ENCODE measurements around the gene FOXK1.
A peak's percentile ranks its signal among the peaks of the same experiment; 100 is the strongest.

The FOXK1 gene

DNA sequence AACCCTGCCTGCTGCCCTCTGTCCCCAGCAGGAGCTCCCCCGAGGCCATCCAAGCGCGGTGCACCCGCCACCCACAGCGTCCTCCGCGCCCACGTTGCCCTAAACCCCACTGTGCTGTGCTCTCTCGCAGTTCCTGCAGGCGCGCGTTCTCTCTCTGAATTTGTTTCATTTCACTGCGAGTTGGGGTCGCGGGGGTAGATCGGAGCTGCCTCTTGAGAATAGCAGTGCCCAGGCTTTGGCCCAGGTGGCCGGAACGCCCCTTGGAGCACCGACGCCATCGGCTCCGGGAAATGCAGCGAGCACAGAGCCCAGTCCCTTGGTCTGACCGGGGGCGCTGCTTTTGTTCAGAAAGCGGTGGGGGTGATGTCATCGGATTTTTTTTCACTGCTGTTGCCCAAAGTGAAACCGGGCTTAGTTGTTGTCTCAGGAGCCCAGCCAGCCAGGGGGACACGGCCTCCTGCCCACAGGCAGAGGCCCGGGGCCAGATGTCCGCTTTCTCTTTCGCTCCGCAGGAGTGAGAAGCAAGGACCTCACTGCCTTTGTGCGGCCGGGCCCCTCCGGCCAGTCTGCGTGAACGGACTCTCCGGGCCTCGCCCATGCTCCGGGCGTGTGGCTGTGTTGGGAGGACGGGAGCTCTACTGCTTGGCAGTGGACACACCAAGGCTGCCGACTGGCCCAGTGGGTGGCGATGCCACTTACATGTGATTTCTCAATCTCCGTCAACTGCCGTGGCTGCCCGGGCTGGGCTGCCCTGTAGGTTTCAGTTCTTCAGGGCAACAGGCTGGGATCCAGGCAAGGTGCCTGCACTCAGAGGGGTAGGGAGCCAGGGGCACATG is 43.1 kb downstream of the FOXK1 start:
- peak; percentile 24 for DNase-seq

DNA sequence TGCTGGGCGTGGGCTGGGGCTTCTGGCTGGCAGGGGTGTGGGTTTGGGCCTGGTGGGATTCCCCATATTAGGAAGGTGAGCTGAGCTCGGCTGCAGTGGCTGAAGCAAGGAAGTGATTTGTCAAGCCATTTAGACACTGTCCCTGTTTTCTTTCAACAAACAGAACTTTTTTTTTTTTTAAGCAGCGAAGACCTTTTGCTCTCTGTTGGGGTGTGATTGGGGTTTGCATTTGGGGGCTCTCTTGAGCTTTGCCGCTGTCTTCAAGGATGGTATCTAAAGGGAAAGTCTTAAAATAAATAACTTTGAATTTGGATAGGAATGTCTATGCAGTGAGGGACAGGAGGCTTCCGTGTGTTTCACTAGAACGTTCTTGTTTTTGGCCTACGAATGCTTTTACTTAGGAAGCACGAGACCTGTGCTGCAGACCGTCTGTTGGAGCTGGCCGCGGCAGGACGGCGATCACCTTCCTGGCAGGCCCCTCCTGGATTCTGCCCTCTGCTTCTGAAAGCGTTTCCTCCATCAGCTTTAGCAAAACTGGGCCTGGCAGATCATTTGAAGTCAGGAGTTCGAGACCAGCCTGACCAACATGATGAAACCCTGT is 43.9 kb downstream of the FOXK1 start:
- DNase-seq: no peak

DNA sequence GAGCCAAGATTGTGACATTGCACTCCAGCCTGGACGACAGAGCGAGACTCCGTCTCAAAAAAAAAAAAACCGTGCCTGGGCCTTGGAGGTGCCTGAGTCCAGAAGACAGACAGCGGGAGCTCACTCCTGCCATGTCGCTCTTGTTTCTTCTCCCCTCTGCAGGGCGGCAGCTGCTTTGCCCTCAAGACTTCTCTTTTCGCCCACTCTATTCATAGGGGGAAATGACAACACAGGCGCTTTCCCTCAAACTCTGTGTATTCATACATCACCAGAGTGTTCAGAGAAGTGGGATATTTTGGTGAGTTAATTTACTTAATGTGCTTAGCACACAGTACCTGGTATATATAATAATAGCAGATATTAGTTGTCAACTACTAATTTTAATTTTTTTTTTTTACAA is 44.5 kb downstream of the FOXK1 start:
- no peak for DNase-seq

DNA sequence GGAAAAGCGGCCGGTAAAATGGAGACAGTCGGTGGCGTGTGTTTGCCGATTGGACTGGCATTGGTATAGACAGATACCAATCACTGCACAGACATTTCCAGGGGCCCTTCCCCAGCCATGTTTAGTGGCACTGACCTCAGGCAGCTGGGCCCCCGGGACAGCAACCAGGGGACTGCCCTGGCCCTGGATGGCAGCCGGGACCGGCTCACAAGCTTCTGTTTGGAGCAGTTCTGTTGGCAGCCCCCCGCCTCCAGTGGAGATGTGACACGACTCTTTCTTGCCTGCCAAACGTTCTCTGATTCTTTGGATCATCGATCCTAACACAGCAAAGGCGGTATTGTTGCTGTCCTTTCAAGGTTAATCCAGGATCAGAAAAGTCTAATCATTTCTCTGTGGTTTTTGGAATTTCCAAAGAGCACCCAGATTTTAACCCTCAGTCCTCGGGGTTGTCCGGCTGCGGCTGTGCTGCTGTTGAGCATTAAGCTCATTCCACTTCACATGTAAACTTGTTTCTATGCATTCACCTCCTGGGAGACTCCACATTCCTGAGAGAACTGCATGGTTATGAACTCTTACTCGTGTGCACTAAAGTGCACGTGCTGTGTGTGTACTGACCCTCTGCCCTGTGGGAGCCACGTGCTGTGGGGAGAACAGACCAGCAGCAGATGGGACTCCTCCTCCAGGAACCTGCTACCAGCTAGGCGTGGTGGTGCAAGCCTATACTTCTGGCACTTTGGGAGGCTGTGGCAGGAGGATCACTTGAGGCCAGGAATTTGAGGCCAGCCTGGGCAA is 46.0 kb downstream of the FOXK1 start:
- no peak for DNase-seq

DNA sequence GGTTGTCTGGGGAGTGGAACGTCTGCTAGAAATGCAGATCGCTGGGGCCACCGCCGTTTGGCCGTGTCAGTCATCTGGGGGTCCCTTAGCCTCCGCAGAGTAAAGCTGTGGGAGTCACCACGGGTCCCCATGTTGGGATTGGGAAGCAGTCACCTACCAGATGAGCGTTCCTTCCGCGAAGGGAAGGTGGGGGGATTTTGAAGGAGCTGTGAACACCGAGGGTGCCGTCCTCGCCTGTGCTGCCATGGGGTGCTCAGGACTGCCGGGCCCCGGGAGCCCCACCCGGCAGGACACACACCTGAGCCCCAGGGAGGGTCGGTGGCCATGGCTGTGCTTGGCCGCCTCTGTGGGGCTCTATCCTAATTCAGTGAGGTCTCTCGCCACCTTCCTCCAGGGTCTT is 47.2 kb downstream of the FOXK1 start:
- no peak for DNase-seq

DNA sequence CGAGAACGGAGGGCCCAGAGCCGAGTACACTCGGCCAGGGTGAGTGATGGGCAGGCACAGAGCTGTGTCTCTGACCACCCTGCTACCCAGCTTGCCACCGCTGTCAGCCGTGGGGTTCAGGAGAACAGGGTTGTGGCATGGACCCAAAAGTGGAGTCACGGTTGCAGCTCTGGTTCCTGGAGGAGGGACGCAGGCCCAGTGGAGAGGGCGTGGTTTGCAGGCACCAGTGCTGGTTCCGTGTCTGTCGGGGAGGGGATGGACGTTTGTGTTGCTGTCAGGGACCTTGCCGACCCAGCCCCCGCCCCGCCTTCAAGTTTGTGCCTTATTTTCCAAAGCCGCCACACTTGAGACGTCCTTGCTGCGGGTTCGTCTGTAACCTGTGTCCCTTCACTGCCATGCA is 48.2 kb downstream of the FOXK1 start:
- DNase-seq: no peak

DNA sequence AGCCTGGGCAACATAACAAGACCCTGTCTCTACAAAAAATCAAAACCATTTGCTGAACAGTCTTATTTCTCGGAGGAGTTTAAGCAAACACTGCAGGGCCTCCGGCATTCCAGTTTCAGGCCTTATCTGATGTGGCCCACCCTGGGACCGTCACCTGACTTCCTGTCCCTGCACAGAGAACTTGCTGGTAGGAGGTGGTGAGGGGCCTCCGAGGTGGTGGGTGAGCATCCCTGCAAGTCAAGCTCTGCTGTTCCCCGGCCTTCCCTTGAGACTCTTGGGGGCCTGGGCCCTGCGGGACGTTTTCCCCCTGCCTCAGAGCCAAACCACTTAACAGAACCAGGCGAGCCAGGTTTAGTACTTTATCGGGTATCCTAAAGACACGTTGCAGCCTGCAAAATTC is 48.9 kb downstream of the FOXK1 start:
- DNase-seq: no peak

DNA sequence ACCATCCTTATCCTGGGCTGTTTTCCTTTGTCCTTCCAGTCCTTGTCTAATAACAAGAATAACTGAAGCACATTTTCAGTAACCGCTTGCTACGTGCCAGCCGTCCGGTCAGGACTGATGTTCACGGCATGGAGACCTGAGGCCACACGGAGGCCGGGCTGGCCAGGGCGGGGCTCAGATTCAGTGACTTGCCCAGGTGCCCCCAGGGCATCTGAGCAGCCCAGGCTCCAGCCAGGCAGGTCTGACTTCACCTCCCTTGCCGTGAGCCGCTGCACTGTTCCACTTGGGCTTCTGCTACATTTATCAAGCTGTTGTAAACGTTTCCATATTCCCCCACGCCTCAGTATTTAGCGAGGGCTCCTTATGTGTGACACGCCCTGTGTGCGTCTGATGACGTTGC is 49.7 kb downstream of the FOXK1 start:
- no peak for DNase-seq

DNA sequence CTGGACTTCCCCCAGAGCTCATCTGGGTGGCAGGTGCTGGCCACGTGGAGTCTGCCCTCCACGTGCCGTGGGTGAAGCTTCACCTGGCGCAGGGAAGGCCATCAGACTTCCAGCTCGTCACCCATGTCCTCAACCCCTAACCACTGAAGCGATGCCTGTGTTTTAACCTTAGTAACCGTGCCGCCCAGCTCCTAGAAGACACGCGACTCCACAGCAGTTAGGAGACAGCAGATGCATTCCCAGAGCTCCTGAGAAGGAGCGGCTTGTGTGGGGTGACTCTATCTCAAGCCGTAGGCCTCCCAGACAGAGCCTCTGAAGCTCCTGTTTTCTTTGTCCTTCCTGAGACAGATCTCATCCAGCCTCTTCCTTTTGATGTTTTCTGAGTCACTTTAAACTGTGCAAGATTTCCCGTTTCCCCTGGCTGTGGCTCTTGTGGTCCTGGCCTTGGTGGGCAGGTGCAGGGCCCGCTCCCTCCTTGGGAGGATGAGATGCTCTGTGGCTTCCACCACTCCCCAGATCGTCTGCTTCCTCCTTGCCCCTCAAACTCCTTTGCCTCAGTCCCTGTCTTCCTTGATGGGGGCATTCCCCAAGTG is 51.9 kb downstream of the FOXK1 start:
- DNase-seq: no peak

DNA sequence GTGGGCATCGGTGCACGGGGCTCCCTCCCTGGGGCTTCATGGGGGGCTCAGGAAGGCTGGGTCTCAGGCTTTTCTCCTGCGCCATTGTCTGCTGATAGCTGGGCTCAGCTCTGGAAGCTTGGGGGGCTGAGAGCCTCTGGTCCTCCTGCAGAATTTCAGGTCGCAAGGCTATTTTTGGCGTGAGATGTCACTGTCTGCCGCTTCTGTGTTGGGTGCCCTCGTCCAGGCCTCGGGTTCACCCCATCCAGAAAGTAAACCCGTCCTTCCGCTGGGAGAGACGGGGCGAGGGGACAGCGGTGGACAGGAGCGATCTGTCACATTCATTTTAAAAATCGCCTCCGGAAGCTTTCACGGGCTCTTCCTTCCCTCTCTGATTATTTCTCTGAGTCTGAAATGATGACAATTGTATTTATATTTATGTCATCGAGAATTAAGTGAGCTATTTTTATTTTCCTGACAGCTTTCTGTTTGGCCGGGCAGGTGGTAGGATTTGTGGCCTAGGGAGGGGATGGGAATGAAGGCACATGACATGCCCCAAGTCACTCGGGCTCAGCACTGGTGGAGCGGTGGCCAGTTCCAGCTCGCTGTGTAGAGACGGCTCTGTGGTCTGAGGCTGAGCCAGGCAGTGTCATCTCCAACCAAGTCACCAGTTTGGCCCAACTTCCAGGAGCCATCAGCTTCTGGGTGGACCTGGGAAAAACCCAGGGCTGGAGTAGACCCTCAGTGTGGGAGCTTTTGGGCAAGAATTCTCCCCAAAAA is 52.7 kb downstream of the FOXK1 start:
- no peak for DNase-seq

DNA sequence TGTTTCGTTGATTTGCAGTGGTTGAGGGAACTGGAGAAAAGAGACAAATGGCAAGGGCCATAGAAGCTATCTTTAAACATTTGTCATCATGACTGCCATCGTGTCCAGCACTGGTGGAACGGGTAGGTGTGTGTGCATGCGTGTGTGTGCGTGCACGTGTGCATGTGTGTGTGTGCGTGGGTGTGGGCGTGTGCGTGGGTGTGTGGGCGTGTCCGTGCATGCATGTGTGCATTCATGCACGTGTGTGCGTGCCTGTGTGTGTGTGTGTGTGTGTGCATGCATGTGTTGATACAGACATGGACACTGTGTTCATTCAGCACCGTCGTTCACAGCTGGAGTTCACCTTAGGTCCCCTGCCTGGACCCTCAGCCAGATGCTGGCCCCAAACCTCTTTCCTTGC is 55.2 kb downstream of the FOXK1 start:
- no peak for DNase-seq

DNA sequence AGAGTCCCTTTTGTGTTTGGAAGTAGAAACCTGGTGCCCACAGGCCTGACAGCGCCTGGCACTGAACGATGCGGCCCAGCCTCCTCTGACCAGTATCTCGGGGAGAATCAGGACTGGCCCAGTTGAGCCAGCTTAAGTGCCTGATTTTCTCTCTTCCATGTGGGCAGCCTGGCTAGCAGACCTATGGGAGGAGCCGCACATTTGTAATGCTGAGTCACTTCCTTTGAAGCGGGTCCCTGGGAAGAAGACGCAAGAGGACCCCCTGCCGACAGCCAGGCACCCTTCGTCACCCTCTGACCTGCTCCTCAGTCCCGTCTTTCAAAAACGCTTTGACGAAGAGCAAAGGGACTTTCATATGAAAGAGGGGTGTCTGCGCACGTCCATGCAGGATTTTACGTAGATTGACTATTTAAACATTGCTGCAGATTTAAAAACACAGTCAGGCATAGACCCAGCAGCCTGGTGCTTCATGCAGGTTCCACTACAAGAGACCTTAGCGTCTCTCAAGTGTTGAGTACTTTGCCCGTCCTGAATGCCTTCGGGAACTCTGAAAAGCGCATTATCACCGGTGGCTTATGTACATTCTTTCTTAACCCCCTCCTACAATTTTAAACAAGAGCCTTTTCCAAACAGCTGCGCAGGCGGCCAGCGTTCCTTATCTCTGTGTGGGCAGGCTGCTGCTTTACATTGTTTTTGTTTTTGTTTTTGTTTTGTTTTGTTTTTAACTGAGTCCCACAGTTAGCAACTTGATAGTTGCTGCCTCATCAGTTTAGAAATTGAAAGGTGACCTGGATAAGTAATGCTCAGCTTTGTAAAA is 56.8 kb downstream of the FOXK1 start:
- no peak for DNase-seq

DNA sequence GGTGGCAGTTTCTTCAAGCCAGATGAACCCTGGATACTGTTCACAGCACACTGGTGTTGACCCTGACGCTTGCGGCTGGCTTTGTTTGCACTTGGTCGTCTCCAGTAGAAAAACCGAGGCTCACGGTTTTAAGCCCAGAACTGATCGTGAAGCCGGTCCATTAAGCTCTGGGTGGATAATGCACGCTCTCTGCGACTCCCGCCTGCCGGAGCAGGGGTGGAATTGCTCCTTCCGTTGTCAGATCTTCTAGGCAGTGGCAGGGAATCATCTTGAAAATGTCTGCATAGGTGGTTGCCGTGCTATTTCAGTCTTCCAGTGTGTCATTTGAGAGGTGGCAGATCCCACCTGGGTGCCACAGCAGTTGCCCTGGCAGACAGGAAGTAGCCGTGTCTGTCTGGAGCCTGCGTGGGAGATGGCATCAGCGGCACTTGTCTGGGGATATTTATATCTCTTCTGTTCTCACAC is 57.5 kb downstream of the FOXK1 start:
- DNase-seq: peak; percentile 28

DNA sequence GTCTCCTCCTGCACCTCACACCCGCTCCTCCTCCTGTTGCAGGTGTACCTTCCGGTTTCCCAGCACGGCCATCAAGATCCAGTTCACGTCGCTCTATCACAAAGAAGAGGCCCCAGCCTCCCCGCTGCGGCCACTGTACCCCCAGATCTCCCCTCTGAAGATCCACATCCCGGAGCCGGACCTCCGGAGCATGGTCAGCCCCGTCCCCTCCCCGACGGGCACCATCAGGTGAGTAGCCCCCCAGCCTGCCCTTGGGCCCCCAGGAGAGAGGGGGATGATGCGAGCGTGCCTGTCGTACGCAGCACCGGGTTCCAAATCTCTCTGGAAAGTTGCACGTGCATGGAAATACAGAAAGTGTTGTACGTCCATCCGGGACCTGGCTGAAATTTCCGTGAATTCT is 58.7 kb downstream of the FOXK1 start:
- DNase-seq: no peak

DNA sequence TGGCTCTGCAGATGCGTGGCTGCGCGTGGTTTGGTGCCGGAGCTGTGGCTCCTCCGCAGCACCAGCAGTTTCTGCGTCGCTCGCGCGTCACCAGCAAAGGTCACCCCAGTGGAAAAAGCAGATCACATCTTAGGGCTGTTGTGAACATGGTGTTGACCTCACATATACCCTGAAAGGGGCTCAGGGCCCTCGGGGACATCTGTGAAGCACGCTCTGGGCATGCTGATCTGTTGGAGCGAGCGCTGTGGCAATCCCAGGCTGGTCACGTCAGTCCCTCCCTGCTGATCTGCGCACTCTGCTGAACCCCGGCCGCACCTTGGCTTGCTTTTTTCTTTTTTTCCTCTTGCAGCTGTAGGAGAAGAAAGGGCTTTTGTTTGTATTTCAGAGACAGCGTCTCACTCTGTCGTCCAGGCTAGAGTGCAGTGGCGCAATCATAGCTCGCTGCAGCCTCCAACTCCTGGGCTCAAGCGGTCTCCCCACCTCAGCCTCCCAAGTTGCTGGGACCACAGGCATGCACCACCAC is 60.0 kb downstream of the FOXK1 start:
- DNase-seq: no peak

DNA sequence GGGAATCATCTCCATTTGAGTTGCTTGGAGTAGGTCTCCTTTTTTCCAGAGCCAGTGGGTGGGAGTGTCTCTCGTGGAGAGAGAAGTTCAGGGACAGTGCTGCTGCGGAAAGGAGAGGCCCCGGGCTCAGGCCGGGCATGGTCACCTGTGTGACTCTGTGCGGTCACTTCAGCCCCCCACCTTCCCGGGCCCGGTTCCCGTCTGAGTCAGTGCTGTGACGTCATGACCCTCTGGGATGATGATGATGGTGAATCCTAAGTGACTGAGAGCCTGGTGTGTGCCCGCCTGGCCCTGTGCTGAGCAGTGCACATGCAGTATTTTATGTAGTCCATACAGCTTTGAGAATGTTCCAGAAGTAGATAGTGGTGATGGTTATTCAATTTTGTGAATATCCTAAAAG is 60.8 kb downstream of the FOXK1 start:
- no peak for DNase-seq

DNA sequence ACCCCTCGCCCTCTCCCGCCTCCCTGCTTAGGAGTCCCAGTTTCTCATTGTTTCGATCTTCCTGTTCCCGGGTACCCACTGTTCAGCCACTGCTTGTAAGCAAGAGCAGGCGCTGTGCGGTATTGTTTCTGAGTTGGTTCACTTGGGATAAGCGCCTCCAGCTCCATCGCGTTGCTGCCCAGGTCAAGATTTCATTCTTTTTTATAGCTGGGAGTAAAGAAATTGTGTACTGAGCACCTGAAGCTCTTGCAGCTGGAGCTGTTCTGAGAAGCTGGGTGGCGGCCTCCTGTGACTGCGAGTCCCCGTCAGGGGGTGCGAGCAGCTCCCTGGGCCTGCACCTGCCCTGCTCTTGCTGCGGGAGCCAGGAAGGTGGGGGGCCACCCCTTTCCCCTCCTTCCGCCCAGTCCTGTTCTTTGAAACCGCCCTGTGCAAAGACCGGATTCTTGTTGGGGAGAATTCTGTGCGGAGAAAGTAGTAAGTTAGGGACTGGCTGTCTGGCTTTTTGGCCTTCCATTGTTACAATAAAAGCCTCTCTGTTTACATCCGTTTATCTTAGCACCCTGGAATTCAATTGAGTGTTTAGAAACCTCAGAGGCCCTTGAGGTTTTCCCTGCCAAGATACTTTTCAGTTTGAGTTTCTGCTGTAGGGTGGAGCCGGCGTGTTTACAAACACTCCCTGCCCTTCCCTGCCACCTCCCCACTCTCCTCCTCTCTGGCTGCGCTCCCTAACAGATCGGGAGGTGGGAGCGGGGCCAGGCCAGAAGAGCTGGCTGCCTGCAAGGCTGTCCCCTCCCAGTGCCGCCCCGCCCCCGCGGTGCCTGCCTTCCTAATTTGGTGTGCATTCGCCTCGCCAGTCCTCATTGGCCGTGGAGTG is 62.5 kb downstream of the FOXK1 start:
- DNase-seq: peak; percentile 55

DNA sequence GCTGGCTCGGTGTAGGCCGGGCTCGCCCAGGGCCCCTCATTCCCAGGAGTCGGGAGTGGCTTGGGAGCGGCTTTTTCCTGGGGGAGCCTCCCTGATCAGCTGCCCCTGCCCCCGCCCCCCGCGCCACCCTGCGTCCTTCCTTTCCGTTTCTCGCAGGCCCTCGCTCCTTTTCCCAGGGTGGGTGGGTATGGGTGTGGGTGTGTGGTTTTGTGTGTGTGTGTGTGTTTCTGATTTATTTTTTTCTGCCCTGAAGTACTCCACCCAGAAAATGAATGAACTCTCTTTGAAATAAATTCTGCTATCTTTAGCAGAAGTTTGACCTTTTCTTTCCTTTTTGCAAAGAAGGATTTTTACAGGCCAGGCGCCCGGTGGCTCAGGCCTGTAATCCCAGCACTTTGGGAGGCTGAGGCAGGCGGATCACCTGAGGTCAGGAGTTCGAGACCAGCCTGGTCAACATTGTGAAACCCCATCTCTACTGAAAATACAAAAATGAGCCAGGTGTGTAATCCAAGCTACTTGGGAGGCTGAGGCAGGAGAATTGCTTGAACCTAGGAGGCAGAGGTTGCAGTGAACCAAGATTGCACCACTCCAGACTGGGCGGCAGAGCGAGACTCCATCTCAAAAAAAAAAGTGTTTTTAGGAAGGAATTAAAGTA is 63.3 kb downstream of the FOXK1 start:
- no peak for DNase-seq

DNA sequence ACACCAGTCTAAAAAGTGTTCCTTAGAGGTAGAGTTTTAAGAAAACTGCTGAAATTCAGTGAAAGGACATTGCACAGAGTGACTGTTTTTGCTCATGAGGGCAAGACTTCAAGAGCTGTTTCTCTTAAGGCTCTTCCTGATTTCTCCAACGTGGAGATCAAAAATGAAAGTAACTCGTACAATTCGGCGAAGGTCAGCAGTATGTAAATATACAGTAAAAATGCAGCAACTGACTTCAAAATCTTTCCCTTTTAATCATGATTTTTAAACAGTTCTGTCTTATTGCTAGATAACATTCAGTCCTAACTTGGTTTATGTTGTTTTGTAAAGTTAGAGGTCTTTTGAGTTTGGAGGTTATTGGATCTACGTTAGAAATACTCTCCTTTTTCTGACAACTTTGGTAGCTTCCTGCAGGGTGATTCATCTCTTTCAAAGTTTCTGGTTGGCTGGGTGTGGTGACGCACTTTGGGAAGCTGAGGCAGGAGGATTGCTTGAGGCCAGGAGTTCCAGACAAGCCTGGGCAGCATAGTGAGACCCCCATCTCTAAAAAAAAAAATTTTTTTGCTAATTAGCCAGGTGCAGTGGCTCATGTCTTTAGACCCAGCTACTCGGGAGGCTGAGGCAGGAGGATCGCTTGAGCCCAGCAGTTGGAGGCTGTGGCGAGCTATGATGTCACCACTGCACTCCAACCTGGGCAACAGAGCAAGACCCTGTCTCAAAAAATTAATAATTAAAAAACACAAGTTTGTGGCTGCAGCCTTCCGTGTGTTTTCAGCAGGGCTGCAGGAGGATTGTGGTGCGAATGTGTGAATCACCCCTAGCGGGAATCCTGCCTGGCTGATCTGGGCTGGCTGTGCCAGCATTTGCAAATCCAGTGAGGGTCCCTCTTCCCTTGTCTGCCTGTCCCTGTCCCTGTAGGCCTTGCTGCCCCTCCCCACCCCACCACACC is 64.2 kb downstream of the FOXK1 start:
- no peak for DNase-seq

Measured in activated CD4-positive, alpha-beta T cell treated with anti-CD3 and anti-CD28 coated beads for 1 hour (primary cell).